GM13977 (cell line): ENCODE results near the gene PCDHGB3.
"Not testable (repeated sequence)": the region's sequence is repeated elsewhere in the genome, so short reads cannot be mapped to it uniquely, and the experiment has no call there.

Experiments used
- DNase-seq: peaks from one replicate; pipeline ENCODE4 v3.0.0; 2012; ENCODE audit warnings: low spot score
- CTCF ChIP-seq: IDR thresholded peaks from 2 replicates; pipeline ENCODE4 v1.5.1; 2012; ENCODE audit warnings: mild to moderate bottlenecking, control low read depth; ENCODE audit not compliant: insufficient read depth; ENCODE audit errors: extremely low read depth, missing control alignments
- in situ Hi-C: fragments of 300-500 bp; cut with MboI; formaldehyde crosslinking; loops from one replicate; pipeline ENCODE4 v1.12.0; 2022; ENCODE audit warnings: low sequenced_read_pairs, low pct_unique_long_range_greater_than_20kb, mixed read lengths, inconsistent platforms; ENCODE audit not compliant: unreplicated experiment

PCDHGB3 gene

GRCh38 chr5:141403387-141403786 lies 33.3 kb downstream of the PCDHGB3 start:
- no peak for DNase-seq
- no peak for TF ChIP-seq CTCF
- in situ Hi-C loops: no loop called here

GRCh38 chr5:141407790-141408505 lies 37.9 kb downstream of the PCDHGB3 start, which contains the start of gene PCDHGB6:
Gene PCDHGB6, plus strand, starts transcription at chr5:141408021. Its CDS starts 182 bp downstream, at chr5:141408203.
- in situ Hi-C loops: not testable (repeated sequence)
- peak; percentile 68 for DNase-seq
- TF ChIP-seq CTCF: peak; percentile 66

DNA sequence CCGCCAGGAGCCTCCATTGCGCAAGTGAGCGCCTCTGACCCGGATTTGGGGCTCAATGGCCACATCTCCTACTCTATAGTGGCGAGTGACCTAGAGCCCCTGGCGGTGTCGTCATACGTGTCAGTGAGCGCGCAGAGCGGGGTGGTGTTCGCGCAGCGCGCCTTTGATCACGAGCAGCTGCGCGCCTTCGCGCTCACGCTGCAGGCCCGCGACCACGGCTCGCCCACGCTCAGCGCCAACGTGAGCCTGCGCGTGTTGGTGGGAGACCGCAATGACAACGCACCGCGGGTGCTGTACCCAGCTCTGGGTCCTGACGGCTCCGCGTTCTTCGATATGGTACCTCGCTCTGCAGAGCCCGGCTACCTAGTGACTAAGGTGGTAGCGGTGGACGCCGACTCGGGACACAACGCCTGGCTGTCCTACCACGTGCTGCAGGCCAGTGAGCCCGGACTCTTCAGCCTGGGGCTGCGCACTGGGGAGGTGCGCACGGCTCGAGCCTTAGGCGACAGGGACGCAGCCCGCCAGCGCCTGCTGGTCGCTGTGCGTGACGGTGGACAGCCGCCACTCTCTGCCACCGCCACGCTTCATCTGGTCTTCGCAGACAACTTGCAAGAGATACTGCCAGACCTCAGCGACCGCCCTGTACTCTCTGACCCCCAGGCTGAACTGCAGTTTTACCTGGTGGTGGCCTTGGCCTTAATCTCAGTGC lies 39.7 kb downstream of the PCDHGB3 start:
- DNase-seq: no peak
- in situ Hi-C loops: no loop called here
- TF ChIP-seq CTCF: no peak

DNA sequence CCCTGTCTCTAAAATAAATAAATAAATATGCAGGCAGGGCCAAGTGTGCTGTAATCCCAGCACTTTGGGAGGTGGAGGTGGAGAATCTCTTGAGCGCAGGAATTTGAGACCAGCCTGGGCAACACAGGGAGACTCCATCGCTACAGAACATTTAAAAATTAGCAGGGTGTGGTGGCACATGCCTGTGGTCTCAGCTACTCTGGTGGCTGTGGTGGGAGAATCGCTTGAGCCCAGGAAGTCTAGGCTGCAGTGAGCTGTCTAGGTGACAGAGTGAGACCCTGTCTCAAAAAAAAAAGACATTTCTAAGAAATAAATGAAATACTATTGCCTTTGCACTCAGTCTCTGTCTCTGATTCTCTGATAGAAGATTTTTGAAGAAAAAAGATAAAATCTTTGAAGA lies 41.5 kb downstream of the PCDHGB3 start:
- in situ Hi-C loops: no loop called here
- TF ChIP-seq CTCF: no peak
- DNase-seq: no peak

GRCh38 chr5:141412854-141413539 lies 43.0 kb downstream of the PCDHGB3 start, which contains the start of gene PCDHGA10:
Gene PCDHGA10, plus strand, starts transcription at chr5:141412987. Its CDS starts 189 bp downstream, at chr5:141413176.
- DNase-seq: peak; percentile 86
- TF ChIP-seq CTCF: peak; percentile 80
- in situ Hi-C loops: no loop called here

DNA sequence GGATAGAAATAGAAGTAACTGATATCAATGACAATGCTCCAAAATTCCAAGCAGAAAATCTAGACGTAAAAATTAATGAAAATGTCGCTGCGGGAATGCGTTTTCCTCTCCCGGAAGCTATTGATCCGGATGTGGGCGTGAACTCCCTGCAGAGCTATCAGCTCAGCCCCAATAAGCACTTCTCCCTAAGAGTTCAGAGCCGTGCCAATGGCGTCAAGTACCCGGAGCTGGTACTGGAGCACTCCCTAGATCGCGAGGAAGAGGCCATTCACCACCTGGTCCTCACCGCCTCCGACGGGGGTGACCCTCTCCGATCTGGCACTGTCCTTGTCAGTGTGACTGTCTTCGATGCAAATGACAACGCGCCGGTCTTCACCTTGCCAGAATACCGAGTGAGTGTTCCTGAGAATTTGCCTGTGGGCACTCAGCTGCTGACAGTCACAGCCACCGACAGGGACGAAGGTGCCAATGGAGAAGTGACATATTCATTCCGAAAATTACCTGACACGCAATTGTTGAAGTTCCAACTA lies 43.6 kb downstream of the PCDHGB3 start:
- no peak for DNase-seq
- no peak for TF ChIP-seq CTCF
- in situ Hi-C loops: no loop called here

DNA sequence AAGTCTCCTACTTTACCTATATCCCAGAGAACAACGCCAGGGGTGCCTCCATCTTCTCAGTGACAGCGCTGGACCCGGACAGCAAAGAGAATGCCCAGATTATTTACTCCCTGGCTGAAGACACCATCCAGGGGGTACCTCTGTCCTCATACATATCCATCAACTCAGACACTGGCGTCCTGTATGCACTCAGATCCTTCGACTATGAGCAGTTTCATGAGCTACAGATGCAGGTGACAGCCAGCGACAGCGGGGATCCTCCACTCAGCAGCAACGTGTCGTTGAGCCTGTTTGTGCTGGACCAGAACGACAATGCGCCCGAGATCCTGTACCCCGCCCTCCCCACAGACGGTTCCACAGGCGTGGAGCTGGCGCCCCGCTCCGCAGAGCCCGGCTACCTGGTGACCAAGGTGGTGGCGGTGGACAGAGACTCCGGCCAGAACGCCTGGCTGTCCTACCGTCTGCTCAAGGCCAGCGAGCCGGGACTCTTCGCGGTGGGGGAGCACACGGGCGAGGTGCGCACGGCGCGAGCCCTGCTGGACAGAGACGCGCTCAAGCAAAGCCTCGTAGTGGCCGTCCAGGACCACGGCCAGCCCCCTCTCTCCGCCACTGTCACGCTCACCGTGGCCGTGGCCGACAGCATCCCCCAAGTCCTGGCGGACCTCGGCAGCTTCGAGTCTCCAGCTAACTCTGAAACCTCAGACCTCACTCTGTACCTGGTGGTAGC lies 44.7 kb downstream of the PCDHGB3 start:
- DNase-seq: not testable (repeated sequence)
- in situ Hi-C loops: loop anchor here (5.0 kb wide), 1 partner anchor 148 kb away; no protein-coding TSS in a partner anchor

DNA sequence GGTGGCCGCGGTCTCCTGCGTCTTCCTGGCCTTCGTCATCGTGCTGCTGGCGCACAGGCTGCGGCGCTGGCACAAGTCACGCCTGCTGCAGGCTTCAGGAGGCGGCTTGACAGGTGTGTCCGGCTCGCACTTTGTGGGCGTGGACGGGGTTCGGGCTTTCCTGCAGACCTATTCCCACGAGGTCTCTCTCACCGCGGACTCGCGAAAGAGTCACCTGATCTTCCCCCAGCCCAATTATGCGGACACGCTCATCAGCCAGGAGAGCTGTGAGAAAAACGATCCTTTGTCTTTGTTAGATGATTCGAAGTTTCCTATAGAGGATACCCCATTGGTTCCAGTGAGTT lies 45.2 kb downstream of the PCDHGB3 start:
- DNase-seq: not testable (repeated sequence)
- in situ Hi-C loops: loop anchor here (5.0 kb wide), 1 partner anchor 147 kb away; no protein-coding TSS in a partner anchor
